Type B pancreatic cell (in vitro differentiated cells): Measurements from ENCODE around the gene KDM6B. TPM values are rescaled to one million over a fixed set of nuclear protein-coding genes. Genes with fewer than 3 reads are reported as not detected.
A peak's percentile ranks its signal among the peaks of the same experiment; 100 is the strongest.
"Not testable (repeated sequence)": the region's sequence is repeated elsewhere in the genome, so short reads cannot be mapped to it uniquely, and the experiment has no call there.

Experiments
- DNase-seq: peaks from one replicate; pipeline ENCODE4 v3.0.0; 2021; ENCODE audit warnings: mixed read lengths; ENCODE audit not compliant: unreplicated experiment; ENCODE audit errors: extremely low spot score
- H3K27ac Mint-ChIP-seq: 2 replicates; pipeline ENCODE4 v1.8.0; 2021; ENCODE audit warnings: mild to moderate bottlenecking, mixed read lengths
- H3K27me3 Mint-ChIP-seq: 2 replicates; pipeline ENCODE4 v1.8.0; 2021; ENCODE audit warnings: mixed read lengths
- H3K36me3 Mint-ChIP-seq: 2 replicates; pipeline ENCODE4 v1.8.0; 2021; ENCODE audit warnings: mixed read lengths
- H3K4me1 Mint-ChIP-seq: one replicate; pipeline ENCODE4 v1.8.0; 2021; ENCODE audit warnings: mixed read lengths; ENCODE audit not compliant: unreplicated experiment
- H3K4me3 Mint-ChIP-seq: 2 replicates; pipeline ENCODE4 v1.8.0; 2021; ENCODE audit warnings: mild to moderate bottlenecking, mixed read lengths
- H3K9me3 Mint-ChIP-seq: 2 replicates; pipeline ENCODE4 v1.8.0; 2021; ENCODE audit warnings: mixed read lengths
- CTCF ChIP-seq: fragments of 200-600 bp; sonication (generic); conservative IDR thresholded peaks from 2 replicates; pipeline ENCODE4 v1.5.0; 2021; ENCODE audit warnings: antibody characterized with exemption, mild to moderate bottlenecking
- total RNA-seq: library from RNA; stranded (reverse); gene quantifications from 2 replicates; pipeline ENCODE4 v1.2.1, GENCODE V29; 2021; ENCODE audit warnings: low replicate concordance

KDM6B gene
- total RNA-seq, 1 donor from 2014 or later = 69.1 TPM

- Mint-ChIP-seq H3K4me1 (peaks cover 28% of the 10 kb centered on the region), H3K4me3 (no peak within 1 kb of the TSS), H3K9me3 (no peaks in the 10 kb centered on the region), H3K36me3 (peaks cover 14% of the 10 kb centered on the region), H3K27me3 (no peaks in the 10 kb centered on the region), H3K27ac (no peak within 1 kb of the TSS)
- DNase-seq = peak; percentile 85
- TF ChIP-seq CTCF = no peak
Measured at GRCh38 chr17:7857713-7858521, 23.9 kb downstream of the KDM6B start, which contains the start of gene CYB5D1. Gene CYB5D1 (plus strand): TSS chr17:7858003. CDS start chr17:7858135, 132 bp downstream.

GRCh38 chr17:7858522-7858810 lies 24.4 kb downstream of the KDM6B start:
- Mint-ChIP-seq H3K4me1 (peaks cover 34% of the 10 kb centered on the region), H3K27ac (no peak overlapping the region), H3K27me3 (no peaks in the 10 kb centered on the region), H3K4me3 (no peak overlapping the region), H3K36me3 (peaks cover 14% of the 10 kb centered on the region), H3K9me3 (no peaks in the 10 kb centered on the region)
- peak; percentile 68 for TF ChIP-seq CTCF
- peak; percentile 70 for DNase-seq

GRCh38 chr17:7859028-7859427 lies 25.0 kb downstream of the KDM6B start:
- Mint-ChIP-seq H3K9me3 (no peaks in the 10 kb centered on the region), H3K27ac (no peak overlapping the region), H3K36me3 (peaks cover 14% of the 10 kb centered on the region), H3K4me3 (no peak overlapping the region), H3K4me1 (peaks cover 35% of the 10 kb centered on the region), H3K27me3 (no peaks in the 10 kb centered on the region)
- no peak for TF ChIP-seq CTCF
- DNase-seq = no peak

- peak; percentile 84 for TF ChIP-seq CTCF
- Mint-ChIP-seq H3K27ac (peak overlapping the region; percentile 54), H3K36me3 (peaks cover 31% of the 10 kb centered on the region), H3K27me3 (no peaks in the 10 kb centered on the region), H3K4me3 (no peak overlapping the region), H3K9me3 (no peaks in the 10 kb centered on the region), H3K4me1 (peaks cover 28% of the 10 kb centered on the region)
- DNase-seq = no peak
Measured at GRCh38 chr17:7862692-7863437, 28.8 kb downstream of the KDM6B start.

- not testable (repeated sequence) for DNase-seq, H3K27ac Mint-ChIP-seq, H3K9me3 Mint-ChIP-seq, H3K4me3 Mint-ChIP-seq, H3K27me3 Mint-ChIP-seq
- Mint-ChIP-seq H3K36me3 (peaks cover 33% of the 10 kb centered on the region), H3K4me1 (peaks cover 28% of the 10 kb centered on the region)
Measured at GRCh38 chr17:7864384-7864783, 30.4 kb downstream of the KDM6B start.
